Neutrophil (primary cell): ENCODE measurements around the gene PDZD7.

Experiments
- H3K27ac ChIP-seq: fragments of 200-600 bp; sonication (generic); 2 replicates; pipeline ENCODE4 v1.5.1; 2016; ENCODE audit warnings: mild to moderate bottlenecking, moderate library complexity
- H3K27me3 ChIP-seq: fragments of 200-600 bp; sonication (generic); 2 replicates; pipeline ENCODE4 v1.6.0; 2016; ENCODE audit warnings: mild to moderate bottlenecking
- H3K36me3 ChIP-seq: fragments of 200-600 bp; sonication (generic); 2 replicates; pipeline ENCODE4 v1.5.1; 2017
- H3K4me1 ChIP-seq, 2 experiments: fragments of 200-600 bp in 1 of 2; sonication (generic) in 1 of 2; 1 replicate in 1 of 2; 2 replicates in 1 of 2; pipeline versions ENCODE4 v1.5.1 to v1.6.1; 2013 to 2016; ENCODE audit warnings: low read depth in 1 of 2, low read length in 1 of 2, mild to moderate bottlenecking in 1 of 2, moderate library complexity in 1 of 2; ENCODE audit not compliant: control insufficient read depth in 1 of 2, insufficient read depth in 1 of 2
- H3K4me3 ChIP-seq, 2 experiments: fragments of 200-600 bp in 1 of 2; sonication (generic) in 1 of 2; 1 replicate in 1 of 2; 2 replicates in 1 of 2; pipeline ENCODE4 v1.5.1; 2013 to 2016; ENCODE audit warnings: low read depth in 1 of 2, low read length in 1 of 2, mild to moderate bottlenecking in 1 of 2, moderate library complexity in 1 of 2
- H3K9me3 ChIP-seq: fragments of 200-600 bp; sonication (generic); 2 replicates; pipeline ENCODE4 v1.5.1; 2016
- CTCF ChIP-seq: fragments of 200-600 bp; sonication (generic); IDR thresholded peaks from 2 replicates; pipeline ENCODE4 v1.5.1; 2016; ENCODE audit warnings: antibody characterized with exemption

The PDZD7 gene

GRCh38 chr10:101014966-101015581 is 15.9 kb downstream of the PDZD7 start:
- H3K36me3 ChIP-seq, result no peaks in the 10 kb centered on the region
- no peak overlapping the region for H3K4me3 ChIP-seq
- no peak for TF ChIP-seq CTCF
- peaks cover 52% of the 10 kb centered on the region for H3K27me3 ChIP-seq
- H3K4me1 ChIP-seq, result peaks cover 0 to 14% of the 10 kb centered on the region in 2 experiments
- no peaks in the 10 kb centered on the region for H3K9me3 ChIP-seq
- H3K27ac ChIP-seq, result no peak overlapping the region

- Histone ChIP-seq H3K9me3 (no peaks in the 10 kb centered on the region), H3K27me3 (peaks cover 45% of the 10 kb centered on the region), H3K36me3 (no peaks in the 10 kb centered on the region), H3K4me3 (no peak overlapping the region), H3K27ac (no peak overlapping the region), H3K4me1 (peaks cover 0 to 14% of the 10 kb centered on the region in 2 experiments)
- TF ChIP-seq CTCF, result peak; percentile 85
Observed at GRCh38 chr10:101014230-101014884, 16.6 kb downstream of the PDZD7 start.

GRCh38 chr10:101013365-101013825 is 17.5 kb downstream of the PDZD7 start:
- no peak overlapping the region for H3K27ac ChIP-seq
- H3K9me3 ChIP-seq, result no peaks in the 10 kb centered on the region
- no peak for TF ChIP-seq CTCF
- no peaks in the 10 kb centered on the region for H3K36me3 ChIP-seq
- peaks cover 0 to 5% of the 10 kb centered on the region in 2 experiments for H3K4me1 ChIP-seq
- H3K4me3 ChIP-seq, result no peak overlapping the region
- H3K27me3 ChIP-seq, result peaks cover 36% of the 10 kb centered on the region

GRCh38 chr10:101012525-101013364 is 18.2 kb downstream of the PDZD7 start:
- no peak overlapping the region for H3K4me3 ChIP-seq
- H3K27me3 ChIP-seq, result peaks cover 29% of the 10 kb centered on the region
- TF ChIP-seq CTCF, result no peak
- H3K36me3 ChIP-seq, result no peaks in the 10 kb centered on the region
- no peaks in the 10 kb centered on the region for H3K9me3 ChIP-seq
- no peaks in the 10 kb centered on the region for H3K4me1 ChIP-seq
- H3K27ac ChIP-seq, result no peak overlapping the region

- H3K27ac ChIP-seq, result no peak overlapping the region
Observed at GRCh38 chr10:101011517-101012423, 19.2 kb downstream of the PDZD7 start.

More at GRCh38 chr10:101011517-101012423, 19.2 kb downstream of the PDZD7 start:
- Histone ChIP-seq H3K9me3 (no peaks in the 10 kb centered on the region), H3K27me3 (peaks cover 19% of the 10 kb centered on the region), H3K4me1 (no peaks in the 10 kb centered on the region), H3K36me3 (peaks cover 3% of the 10 kb centered on the region), H3K4me3 (no peak overlapping the region)
- no peak for TF ChIP-seq CTCF
